ENCODE results near the gene GABRR2. TPM values are rescaled to one million over a fixed set of nuclear protein-coding genes. Genes with fewer than 3 reads are reported as not detected.

GABRR2 gene
- total RNA-seq, 1 experiment from 2014 or later = 0.36 TPM

- no peak overlapping the region for H3K4me2 ChIP-seq (ENCODE audit: low read length)
- H2AFZ ChIP-seq (ENCODE audit: low read length) = no peak overlapping the region
- no peak overlapping the region for H3K9ac ChIP-seq (ENCODE audit: low read length)
- intact Hi-C loops (cut with micrococcal nuclease) = no loop called here
- no peaks in the 10 kb centered on the region for H3K9me2 ChIP-seq (replicated peaks; ENCODE audit: low read length)
- peaks cover 28% of the 10 kb centered on the region for H3K4me1 ChIP-seq (ENCODE audit: insufficient read depth, low read length)
- DNase-seq = peak; percentile 72
- no peak overlapping the region for H3K4me3 ChIP-seq (ENCODE audit: low read length)
- no peaks in the 10 kb centered on the region for H3F3A ChIP-seq (ENCODE audit: low read length, unreplicated experiment)
- TF ChIP-seq EZH2phosphoT487 (IDR thresholded peaks at IDR 0.05; ENCODE audit: borderline replicate concordance, low read length) = no peak
- TF ChIP-seq CTCF (conservative IDR thresholded peaks at IDR 0.05; ENCODE audit: low read depth, low read length) = no peak
- TF ChIP-seq EZH2 (IDR thresholded peaks at IDR 0.05; ENCODE audit: low read length, unreplicated experiment) = no peak
- ATAC-seq = peak; percentile 65
- no peak overlapping the region for H3K27ac ChIP-seq (ENCODE audit: low read length)
- ChIA-PET POLR2A (ENCODE audit: unreplicated experiment) (no interaction called here), CTCF (no interaction called here)
- H3K27me3 ChIP-seq (ENCODE audit: low read length) = no peaks in the 10 kb centered on the region
- H3K9me3 ChIP-seq (ENCODE audit: low read length) = no peaks in the 10 kb centered on the region
- H3K79me2 ChIP-seq (ENCODE audit: low read length) = no peaks in the 10 kb centered on the region
- no peaks in the 10 kb centered on the region for H4K20me1 ChIP-seq (ENCODE audit: low read length)
- BruUV-seq (replicated peaks) = no TSS peak
- no peaks in the 10 kb centered on the region for H3K36me3 ChIP-seq (ENCODE audit: low read depth, low read length)
Measured at GRCh38 chr6:89313006-89313405, 2.1 kb downstream of the GABRR2 start.

GRCh38 chr6:89311853-89312531 lies 3.1 kb downstream of the GABRR2 start:
- Histone ChIP-seq H3K9me3 (ENCODE audit: low read length) (no peaks in the 10 kb centered on the region), H3K9me2 (replicated peaks; ENCODE audit: low read length) (no peaks in the 10 kb centered on the region), H3K27ac (ENCODE audit: low read length) (no peak overlapping the region), H3K27me3 (ENCODE audit: low read length) (no peaks in the 10 kb centered on the region), H3K4me2 (ENCODE audit: low read length) (0 out of 2 replicates have a peak overlapping the region, but pooled peaks have one; percentile 6), H3K4me3 (ENCODE audit: low read length) (no peak overlapping the region), H3F3A (ENCODE audit: low read length, unreplicated experiment) (no peaks in the 10 kb centered on the region), H3K4me1 (ENCODE audit: insufficient read depth, low read length) (peaks cover 28% of the 10 kb centered on the region), H3K79me2 (ENCODE audit: low read length) (no peaks in the 10 kb centered on the region), H4K20me1 (ENCODE audit: low read length) (no peaks in the 10 kb centered on the region), H3K36me3 (ENCODE audit: low read depth, low read length) (no peaks in the 10 kb centered on the region), H2AFZ (ENCODE audit: low read length) (no peak overlapping the region), H3K9ac (ENCODE audit: low read length) (no peak overlapping the region)
- BruUV-seq (replicated peaks) = no TSS peak
- ChIA-PET POLR2A (ENCODE audit: unreplicated experiment) (no interaction called here), CTCF (no interaction called here)
- DNase-seq = peak; percentile 48
- TF ChIP-seq CTCF (conservative IDR thresholded peaks at IDR 0.05; ENCODE audit: low read depth, low read length) (peak; percentile 37; the same call in 1 of the 2 replicates), EZH2phosphoT487 (IDR thresholded peaks at IDR 0.05; ENCODE audit: borderline replicate concordance, low read length) (no peak), EZH2 (IDR thresholded peaks at IDR 0.05; ENCODE audit: low read length, unreplicated experiment) (no peak)
- intact Hi-C loops (cut with micrococcal nuclease) = no loop called here
- ATAC-seq = peak; percentile 59

GRCh38 chr6:89311530-89311852 lies 3.6 kb downstream of the GABRR2 start:
- Histone ChIP-seq H3K36me3 (ENCODE audit: low read depth, low read length) (no peaks in the 10 kb centered on the region), H2AFZ (ENCODE audit: low read length) (peak overlapping the region; percentile 48; the same call in 1 of the 2 replicates), H3K9ac (ENCODE audit: low read length) (no peak overlapping the region), H3K27me3 (ENCODE audit: low read length) (no peaks in the 10 kb centered on the region), H3K9me2 (replicated peaks; ENCODE audit: low read length) (no peaks in the 10 kb centered on the region), H3K4me1 (ENCODE audit: insufficient read depth, low read length) (peaks cover 28% of the 10 kb centered on the region), H3K79me2 (ENCODE audit: low read length) (no peaks in the 10 kb centered on the region), H3K4me2 (ENCODE audit: low read length) (peak overlapping the region; percentile 6; the same call in 1 of the 2 replicates), H3K4me3 (ENCODE audit: low read length) (no peak overlapping the region), H3F3A (ENCODE audit: low read length, unreplicated experiment) (no peaks in the 10 kb centered on the region), H3K27ac (ENCODE audit: low read length) (no peak overlapping the region), H4K20me1 (ENCODE audit: low read length) (no peaks in the 10 kb centered on the region), H3K9me3 (ENCODE audit: low read length) (no peaks in the 10 kb centered on the region)
- no TSS peak for BruUV-seq (replicated peaks)
- CTCF ChIA-PET = no interaction called here
- POLR2A ChIA-PET (ENCODE audit: unreplicated experiment) = no interaction called here
- ATAC-seq (no peak; the same call in 1 of the 2 replicates), DNase-seq (no peak)
- intact Hi-C loops (cut with micrococcal nuclease) = no loop called here
- no peak for TF ChIP-seq EZH2phosphoT487 (IDR thresholded peaks at IDR 0.05; ENCODE audit: borderline replicate concordance, low read length)
- no peak for TF ChIP-seq CTCF (conservative IDR thresholded peaks at IDR 0.05; ENCODE audit: low read depth, low read length)
- TF ChIP-seq EZH2 (IDR thresholded peaks at IDR 0.05; ENCODE audit: low read length, unreplicated experiment) = no peak
